Neural cell (in vitro differentiated cells): ENCODE results near the gene ADGRG1. TPM values are rescaled to one million over a fixed set of nuclear protein-coding genes. Genes with fewer than 3 reads are reported as not detected.

Experiments used
- H2AFZ ChIP-seq: fragments of 200-600, 300-800 bp; sonication (generic), shearing (Covaris generic); 2 replicates; pipeline ENCODE4 v1.6.0; 2014; ENCODE audit warnings: low read depth, mild to moderate bottlenecking, antibody characterized with exemption, low read length, moderate library complexity
- H3F3A ChIP-seq: fragments of 200-600 bp; shearing (Covaris generic); 2 replicates; pipeline ENCODE4 v1.6.1; 2016; ENCODE audit warnings: mild to moderate bottlenecking, moderate library complexity, mixed read lengths, antibody characterized with exemption, low read length; ENCODE audit not compliant: insufficient read depth, poor library complexity, severe bottlenecking
- H3K27ac ChIP-seq: fragments of 200-600, 300-800 bp; sonication (generic), shearing (Covaris generic); 2 replicates; pipeline ENCODE4 v1.5.1; 2014; ENCODE audit warnings: mild to moderate bottlenecking, low read length, moderate library complexity
- H3K27me3 ChIP-seq: fragments of 300-800, 200-600 bp; sonication (generic), shearing (Covaris generic); 2 replicates; pipeline ENCODE4 v1.6.0; 2014; ENCODE audit warnings: mild to moderate bottlenecking, low read depth, low read length, moderate library complexity; ENCODE audit not compliant: insufficient read depth
- H3K36me3 ChIP-seq: fragments of 300-800, 200-600 bp; sonication (generic), shearing (Covaris generic); 2 replicates; pipeline ENCODE4 v1.5.1; 2014; ENCODE audit warnings: mild to moderate bottlenecking, antibody characterized with exemption, low read length, moderate library complexity; ENCODE audit not compliant: insufficient read depth
- H3K4me2 ChIP-seq: fragments of 300-800, 200-600 bp; sonication (generic), shearing (Covaris generic); 2 replicates; pipeline ENCODE4 v1.6.0; 2014; ENCODE audit warnings: mild to moderate bottlenecking, low read length
- H3K4me3 ChIP-seq: fragments of 300-800, 200-600 bp; sonication (generic), shearing (Covaris generic); 2 replicates; pipeline ENCODE4 v1.5.1; 2014; ENCODE audit warnings: mild to moderate bottlenecking, low read length, moderate library complexity
- H3K79me2 ChIP-seq: fragments of 200-600 bp; shearing (Covaris generic); replicated peaks from 2 replicates; pipeline ENCODE4 v1.6.0; 2014; ENCODE audit warnings: mild to moderate bottlenecking, low read length, moderate library complexity; ENCODE audit not compliant: insufficient read depth
- H3K9ac ChIP-seq: fragments of 300-800, 200-600 bp; sonication (generic), shearing (Covaris generic); 2 replicates; pipeline ENCODE4 v1.6.1; 2016; ENCODE audit warnings: mild to moderate bottlenecking, low read length, mixed read lengths
- H3K9me2 ChIP-seq: fragments of 200-600 bp; shearing (Covaris generic); 2 replicates; pipeline ENCODE4 v1.6.1; 2016; ENCODE audit warnings: mild to moderate bottlenecking, low read length, mixed read lengths; ENCODE audit not compliant: insufficient read depth
- H3K9me3 ChIP-seq: fragments of 200-600, 300-800 bp; sonication (generic), shearing (Covaris generic); 2 replicates; pipeline ENCODE4 v1.6.1; 2016; ENCODE audit warnings: mild to moderate bottlenecking, mixed run types, low read length, moderate library complexity, mixed read lengths
- H4K20me1 ChIP-seq: fragments of 200-600 bp; shearing (Covaris generic); 2 replicates; pipeline ENCODE4 v1.6.1; 2016; ENCODE audit warnings: mild to moderate bottlenecking, mixed run types; ENCODE audit not compliant: insufficient read depth
- EP300 ChIP-seq: fragments of 450-650 bp; conservative IDR thresholded peaks from 2 replicates; pipeline ENCODE4 v1.6.1; 2014; ENCODE audit warnings: antibody characterized with exemption, mild to moderate bottlenecking, moderate library complexity; ENCODE audit not compliant: poor library complexity, severe bottlenecking
- EZH2 ChIP-seq: fragments of 200-600, 300-800 bp; shearing (Covaris generic), sonication (generic); IDR thresholded peaks from 2 replicates; pipeline ENCODE4 v1.6.1; 2014; ENCODE audit warnings: antibody characterized with exemption, low read length, borderline replicate concordance, mild to moderate bottlenecking; ENCODE audit not compliant: insufficient read depth, poor library complexity, severe bottlenecking
- MXI1 ChIP-seq: fragments of 450-650 bp; conservative IDR thresholded peaks from 2 replicates; pipeline ENCODE4 v1.6.1; 2014; ENCODE audit warnings: antibody characterized with exemption, mild to moderate bottlenecking; ENCODE audit not compliant: poor library complexity, severe bottlenecking
- POLR2AphosphoS5 ChIP-seq: IDR thresholded peaks from 2 replicates; pipeline ENCODE4 v1.6.1; 2012
- RAD21 ChIP-seq: fragments of 450-650 bp; conservative IDR thresholded peaks from 2 replicates; pipeline ENCODE4 v1.6.1; 2014; ENCODE audit warnings: antibody characterized with exemption, mild to moderate bottlenecking, moderate library complexity
- SMC3 ChIP-seq: fragments of 450-650 bp; conservative IDR thresholded peaks from 2 replicates; pipeline ENCODE4 v1.6.1; 2014; ENCODE audit warnings: antibody characterized with exemption, mild to moderate bottlenecking, moderate library complexity; ENCODE audit not compliant: poor library complexity
- TAF1 ChIP-seq: IDR thresholded peaks from 2 replicates; pipeline ENCODE4 v1.6.1; 2012; ENCODE audit warnings: low read depth
- polyA plus RNA-seq: library from polyadenylated mRNA; depleted of rRNA; stranded (reverse); fragments of >200 nt; gene quantifications from 2 replicates; pipeline ENCODE4 v1.2.3, GENCODE V29; 2014
- TF ChIP-seq, protein P1 (sequence below): fragments of 450-650 bp; IDR thresholded peaks from 2 replicates; pipeline ENCODE4 v1.5.1; 2014; ENCODE audit warnings: antibody characterized with exemption, mild to moderate bottlenecking, moderate library complexity; ENCODE audit not compliant: poor library complexity, severe bottlenecking
- TF ChIP-seq, protein P2 (sequence below): IDR thresholded peaks from 2 replicates; pipeline ENCODE4 v1.6.1; 2012; ENCODE audit warnings: borderline replicate concordance

Gene ADGRG1
- polyA plus RNA-seq, 1 donor from 2014 or later: 86.8 TPM

DNA sequence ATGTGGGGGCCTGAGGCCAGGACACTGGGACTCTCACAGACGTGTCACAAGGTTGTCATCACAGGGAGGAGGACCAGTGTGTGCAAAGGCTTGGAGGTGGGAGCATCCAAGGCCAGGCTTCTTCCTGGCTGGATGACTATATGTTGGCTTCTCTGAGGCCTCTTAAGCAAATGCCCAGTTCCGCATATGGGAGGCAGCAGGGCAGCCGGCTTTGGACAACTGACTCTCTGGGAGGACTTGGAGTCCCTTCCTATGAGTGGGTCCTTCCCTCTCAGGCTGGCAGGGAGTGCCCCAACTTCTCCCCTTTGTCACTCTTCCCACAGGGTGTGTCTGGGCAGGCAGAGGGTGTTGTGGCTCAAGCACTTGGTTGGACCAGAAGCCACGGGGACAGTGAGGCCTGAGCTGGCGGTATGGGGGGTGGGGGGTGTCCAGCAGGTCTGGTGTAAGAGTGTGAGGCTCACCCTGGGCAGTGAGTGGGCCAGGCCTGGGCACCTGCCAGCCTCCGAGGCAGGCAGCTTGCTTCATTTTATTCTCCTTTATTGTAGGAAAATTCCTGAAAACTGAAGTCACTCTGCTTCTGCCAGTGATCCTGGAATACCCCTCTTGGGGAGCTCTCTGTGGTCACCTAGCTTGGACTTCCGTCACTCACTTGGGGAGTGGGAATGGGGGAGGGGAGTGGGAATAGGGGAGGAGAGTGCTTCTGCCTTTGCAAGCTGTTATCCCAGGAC lies 14.9 kb downstream of the ADGRG1 start:
- H3K4me3 ChIP-seq: peak overlapping the region; percentile 83
- no peak overlapping the region for H3K27ac ChIP-seq
- H3K9me3 ChIP-seq: no peaks in the 10 kb centered on the region
- peaks cover 10% of the 10 kb centered on the region for H3K36me3 ChIP-seq
- no peak overlapping the region for H3K9ac ChIP-seq
- H3K79me2 ChIP-seq: peaks cover 85% of the 10 kb centered on the region
- no peaks in the 10 kb centered on the region for H3K27me3 ChIP-seq
- H3K9me2 ChIP-seq: no peaks in the 10 kb centered on the region
- no peak overlapping the region for H2AFZ ChIP-seq
- peaks cover 44% of the 10 kb centered on the region for H4K20me1 ChIP-seq
- peak overlapping the region; percentile 39 for H3K4me2 ChIP-seq
- no peaks in the 10 kb centered on the region for H3F3A ChIP-seq
- TF ChIP-seq POLR2AphosphoS5 (no peak), TAF1 (no peak), MXI1 (no peak), SMC3 (no peak), RAD21 (no peak), EZH2 (no peak)
- TF ChIP-seq, protein P1, sequence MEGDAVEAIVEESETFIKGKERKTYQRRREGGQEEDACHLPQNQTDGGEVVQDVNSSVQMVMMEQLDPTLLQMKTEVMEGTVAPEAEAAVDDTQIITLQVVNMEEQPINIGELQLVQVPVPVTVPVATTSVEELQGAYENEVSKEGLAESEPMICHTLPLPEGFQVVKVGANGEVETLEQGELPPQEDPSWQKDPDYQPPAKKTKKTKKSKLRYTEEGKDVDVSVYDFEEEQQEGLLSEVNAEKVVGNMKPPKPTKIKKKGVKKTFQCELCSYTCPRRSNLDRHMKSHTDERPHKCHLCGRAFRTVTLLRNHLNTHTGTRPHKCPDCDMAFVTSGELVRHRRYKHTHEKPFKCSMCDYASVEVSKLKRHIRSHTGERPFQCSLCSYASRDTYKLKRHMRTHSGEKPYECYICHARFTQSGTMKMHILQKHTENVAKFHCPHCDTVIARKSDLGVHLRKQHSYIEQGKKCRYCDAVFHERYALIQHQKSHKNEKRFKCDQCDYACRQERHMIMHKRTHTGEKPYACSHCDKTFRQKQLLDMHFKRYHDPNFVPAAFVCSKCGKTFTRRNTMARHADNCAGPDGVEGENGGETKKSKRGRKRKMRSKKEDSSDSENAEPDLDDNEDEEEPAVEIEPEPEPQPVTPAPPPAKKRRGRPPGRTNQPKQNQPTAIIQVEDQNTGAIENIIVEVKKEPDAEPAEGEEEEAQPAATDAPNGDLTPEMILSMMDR: no peak
- TF ChIP-seq, protein P2, sequence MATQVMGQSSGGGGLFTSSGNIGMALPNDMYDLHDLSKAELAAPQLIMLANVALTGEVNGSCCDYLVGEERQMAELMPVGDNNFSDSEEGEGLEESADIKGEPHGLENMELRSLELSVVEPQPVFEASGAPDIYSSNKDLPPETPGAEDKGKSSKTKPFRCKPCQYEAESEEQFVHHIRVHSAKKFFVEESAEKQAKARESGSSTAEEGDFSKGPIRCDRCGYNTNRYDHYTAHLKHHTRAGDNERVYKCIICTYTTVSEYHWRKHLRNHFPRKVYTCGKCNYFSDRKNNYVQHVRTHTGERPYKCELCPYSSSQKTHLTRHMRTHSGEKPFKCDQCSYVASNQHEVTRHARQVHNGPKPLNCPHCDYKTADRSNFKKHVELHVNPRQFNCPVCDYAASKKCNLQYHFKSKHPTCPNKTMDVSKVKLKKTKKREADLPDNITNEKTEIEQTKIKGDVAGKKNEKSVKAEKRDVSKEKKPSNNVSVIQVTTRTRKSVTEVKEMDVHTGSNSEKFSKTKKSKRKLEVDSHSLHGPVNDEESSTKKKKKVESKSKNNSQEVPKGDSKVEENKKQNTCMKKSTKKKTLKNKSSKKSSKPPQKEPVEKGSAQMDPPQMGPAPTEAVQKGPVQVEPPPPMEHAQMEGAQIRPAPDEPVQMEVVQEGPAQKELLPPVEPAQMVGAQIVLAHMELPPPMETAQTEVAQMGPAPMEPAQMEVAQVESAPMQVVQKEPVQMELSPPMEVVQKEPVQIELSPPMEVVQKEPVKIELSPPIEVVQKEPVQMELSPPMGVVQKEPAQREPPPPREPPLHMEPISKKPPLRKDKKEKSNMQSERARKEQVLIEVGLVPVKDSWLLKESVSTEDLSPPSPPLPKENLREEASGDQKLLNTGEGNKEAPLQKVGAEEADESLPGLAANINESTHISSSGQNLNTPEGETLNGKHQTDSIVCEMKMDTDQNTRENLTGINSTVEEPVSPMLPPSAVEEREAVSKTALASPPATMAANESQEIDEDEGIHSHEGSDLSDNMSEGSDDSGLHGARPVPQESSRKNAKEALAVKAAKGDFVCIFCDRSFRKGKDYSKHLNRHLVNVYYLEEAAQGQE: no peak

DNA sequence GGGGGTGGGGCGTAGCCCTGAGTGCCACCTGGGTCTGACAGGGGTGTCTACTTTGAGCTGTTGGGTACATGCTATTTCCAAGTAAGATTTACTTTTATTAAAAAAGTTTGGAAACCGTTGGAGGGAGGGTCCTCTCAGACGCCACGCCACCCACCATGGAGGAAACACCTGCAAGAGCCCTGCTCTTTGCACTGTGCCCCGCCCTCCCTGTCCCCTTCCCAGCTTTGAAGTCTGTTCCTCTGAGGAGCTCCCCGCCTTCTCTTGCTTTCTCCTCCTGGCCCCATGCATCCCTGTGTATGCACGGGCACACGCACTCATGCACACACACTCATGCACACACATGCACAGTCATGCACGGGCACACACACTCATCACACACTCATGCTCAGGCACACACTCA lies 15.5 kb downstream of the ADGRG1 start:
- H3K4me2 ChIP-seq: no peak overlapping the region
- no peak overlapping the region for H3K9ac ChIP-seq
- H2AFZ ChIP-seq: no peak overlapping the region
- peaks cover 50% of the 10 kb centered on the region for H4K20me1 ChIP-seq
- peak overlapping the region; percentile 83 for H3K4me3 ChIP-seq
- H3K27ac ChIP-seq: no peak overlapping the region
- peaks cover 86% of the 10 kb centered on the region for H3K79me2 ChIP-seq
- TF ChIP-seq, protein P2: no peak
- TF ChIP-seq POLR2AphosphoS5 (no peak), TAF1 (no peak), SMC3 (no peak), MXI1 (no peak), RAD21 (no peak), EP300 (no peak), EZH2 (no peak)
- TF ChIP-seq, protein P1: no peak
- no peaks in the 10 kb centered on the region for H3K9me3 ChIP-seq
- peaks cover 16% of the 10 kb centered on the region for H3K36me3 ChIP-seq
- no peaks in the 10 kb centered on the region for H3F3A ChIP-seq
- no peaks in the 10 kb centered on the region for H3K27me3 ChIP-seq
- H3K9me2 ChIP-seq: no peaks in the 10 kb centered on the region
